IPS-18a (cell line): Measurements from ENCODE around the gene CDADC1.
"Not testable (repeated sequence)": the region's sequence is repeated elsewhere in the genome, so short reads cannot be mapped to it uniquely, and the experiment has no call there.

Source experiments
- H3K27ac ChIP-seq: one replicate; pipeline ENCODE4 v1.5.1; 2013; ENCODE audit warnings: low read length
- H3K27me3 ChIP-seq: one replicate; pipeline ENCODE4 v1.6.1; 2013; ENCODE audit warnings: mild to moderate bottlenecking, low read length; ENCODE audit not compliant: control insufficient read depth, insufficient read depth
- H3K36me3 ChIP-seq: one replicate; pipeline ENCODE4 v1.6.1; 2013; ENCODE audit warnings: low read depth, low read length; ENCODE audit not compliant: control insufficient read depth
- H3K4me1 ChIP-seq: one replicate; pipeline ENCODE4 v1.6.1; 2013; ENCODE audit warnings: low read depth, low read length; ENCODE audit not compliant: control insufficient read depth
- H3K4me3 ChIP-seq: one replicate; pipeline ENCODE4 v1.5.1; 2013; ENCODE audit warnings: low read length
- H3K9ac ChIP-seq: one replicate; pipeline ENCODE4 v1.6.1; 2013; ENCODE audit warnings: mild to moderate bottlenecking, low read length, moderate library complexity
- H3K9me3 ChIP-seq: one replicate; pipeline ENCODE4 v1.6.1; 2013; ENCODE audit warnings: low read depth, low read length; ENCODE audit not compliant: control insufficient read depth

The CDADC1 gene

DNA sequence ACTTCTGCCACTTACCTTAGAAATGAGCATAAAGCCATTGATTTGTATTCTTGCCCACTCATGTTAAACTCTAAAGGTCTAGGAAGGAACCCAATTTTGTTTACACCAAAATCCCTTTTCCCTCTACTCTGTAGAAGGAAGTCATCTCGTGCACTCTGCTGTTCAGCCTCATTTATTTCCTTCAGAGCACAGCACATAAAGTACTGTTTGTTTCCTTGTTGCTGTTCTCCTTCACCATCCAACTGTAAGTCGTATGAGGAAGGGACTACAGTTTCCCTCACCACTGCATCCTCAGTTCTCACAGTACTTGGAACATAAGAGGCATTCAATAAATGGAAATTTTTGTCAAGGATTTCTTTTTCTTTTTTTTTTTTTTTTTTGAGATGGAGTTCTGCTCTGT, 24.6 kb downstream of the CDADC1 start:
- Histone ChIP-seq H3K4me3 (no peak overlapping the region), H3K9me3 (no peaks in the 10 kb centered on the region), H3K9ac (no peak overlapping the region), H3K4me1 (no peaks in the 10 kb centered on the region), H3K27me3 (no peaks in the 10 kb centered on the region), H3K36me3 (no peaks in the 10 kb centered on the region), H3K27ac (no peak overlapping the region)

GRCh38 chr13:49278211-49278610, 30.5 kb downstream of the CDADC1 start:
- Histone ChIP-seq H3K9me3 (no peaks in the 10 kb centered on the region), H3K4me3 (no peak overlapping the region), H3K27ac (no peak overlapping the region), H3K27me3 (no peaks in the 10 kb centered on the region), H3K36me3 (no peaks in the 10 kb centered on the region), H3K4me1 (peaks cover 11% of the 10 kb centered on the region), H3K9ac (no peak overlapping the region)

DNA sequence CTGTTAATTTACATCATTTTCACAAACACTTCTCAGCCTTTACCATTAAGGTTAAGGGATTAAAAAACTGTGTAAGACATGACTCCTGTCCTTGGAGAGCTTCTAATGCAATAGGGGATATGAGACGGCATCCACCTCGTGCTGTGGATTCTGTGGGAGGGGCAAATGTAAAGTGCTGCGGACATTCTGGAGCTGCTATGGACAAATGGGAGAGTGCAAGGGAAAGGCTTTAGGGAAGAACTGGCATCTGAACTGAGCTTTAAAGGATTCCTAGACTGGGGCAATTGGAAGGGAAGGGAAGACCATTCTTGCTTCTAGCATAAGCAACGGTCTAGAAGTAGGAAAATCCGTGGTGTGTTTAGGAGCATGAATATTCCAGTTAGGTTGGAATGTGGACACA, 31.4 kb downstream of the CDADC1 start:
- no peak overlapping the region for H3K9ac ChIP-seq
- H3K27ac ChIP-seq = no peak overlapping the region
- no peaks in the 10 kb centered on the region for H3K27me3 ChIP-seq
- no peaks in the 10 kb centered on the region for H3K9me3 ChIP-seq
- no peaks in the 10 kb centered on the region for H3K36me3 ChIP-seq
- no peak overlapping the region for H3K4me3 ChIP-seq
- H3K4me1 ChIP-seq = peaks cover 11% of the 10 kb centered on the region

- no peak overlapping the region for H3K9ac ChIP-seq
- no peak overlapping the region for H3K4me3 ChIP-seq
- no peaks in the 10 kb centered on the region for H3K27me3 ChIP-seq
- H3K9me3 ChIP-seq = no peaks in the 10 kb centered on the region
- H3K4me1 ChIP-seq = peaks cover 11% of the 10 kb centered on the region
- no peak overlapping the region for H3K27ac ChIP-seq
- H3K36me3 ChIP-seq = no peaks in the 10 kb centered on the region
These were observed 32.2 kb downstream of the CDADC1 start for GRCh38 chr13:49279885-49280284.

GRCh38 chr13:49287995-49288394, 40.3 kb downstream of the CDADC1 start:
- Histone ChIP-seq H3K9me3 (no peaks in the 10 kb centered on the region), H3K4me3 (no peak overlapping the region), H3K27ac (no peak overlapping the region), H3K4me1 (no peaks in the 10 kb centered on the region), H3K9ac (no peak overlapping the region), H3K36me3 (no peaks in the 10 kb centered on the region), H3K27me3 (no peaks in the 10 kb centered on the region)

DNA sequence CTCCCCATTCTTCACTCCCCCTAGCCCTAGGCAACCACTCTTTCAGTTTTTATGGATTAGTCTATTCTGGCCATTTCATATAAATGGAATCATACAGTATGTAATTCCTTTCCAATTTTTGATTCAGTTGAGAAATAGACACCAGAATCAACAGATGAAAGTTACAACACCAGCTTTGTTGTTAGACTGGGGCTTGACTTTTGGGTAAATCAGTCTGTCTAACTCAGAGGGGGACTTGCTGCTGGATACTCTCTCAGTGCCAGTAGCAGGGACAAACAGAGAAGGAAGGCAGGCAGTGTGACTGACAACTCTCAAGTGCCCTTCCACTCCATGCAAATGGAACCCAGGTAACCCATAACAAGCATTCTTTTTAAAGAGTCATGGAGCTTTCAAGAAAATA, 40.7 kb downstream of the CDADC1 start:
- Histone ChIP-seq H3K27ac (no peak overlapping the region), H3K4me1 (no peaks in the 10 kb centered on the region), H3K4me3 (no peak overlapping the region), H3K9me3 (no peaks in the 10 kb centered on the region), H3K9ac (no peak overlapping the region), H3K27me3 (no peaks in the 10 kb centered on the region), H3K36me3 (no peaks in the 10 kb centered on the region)

DNA sequence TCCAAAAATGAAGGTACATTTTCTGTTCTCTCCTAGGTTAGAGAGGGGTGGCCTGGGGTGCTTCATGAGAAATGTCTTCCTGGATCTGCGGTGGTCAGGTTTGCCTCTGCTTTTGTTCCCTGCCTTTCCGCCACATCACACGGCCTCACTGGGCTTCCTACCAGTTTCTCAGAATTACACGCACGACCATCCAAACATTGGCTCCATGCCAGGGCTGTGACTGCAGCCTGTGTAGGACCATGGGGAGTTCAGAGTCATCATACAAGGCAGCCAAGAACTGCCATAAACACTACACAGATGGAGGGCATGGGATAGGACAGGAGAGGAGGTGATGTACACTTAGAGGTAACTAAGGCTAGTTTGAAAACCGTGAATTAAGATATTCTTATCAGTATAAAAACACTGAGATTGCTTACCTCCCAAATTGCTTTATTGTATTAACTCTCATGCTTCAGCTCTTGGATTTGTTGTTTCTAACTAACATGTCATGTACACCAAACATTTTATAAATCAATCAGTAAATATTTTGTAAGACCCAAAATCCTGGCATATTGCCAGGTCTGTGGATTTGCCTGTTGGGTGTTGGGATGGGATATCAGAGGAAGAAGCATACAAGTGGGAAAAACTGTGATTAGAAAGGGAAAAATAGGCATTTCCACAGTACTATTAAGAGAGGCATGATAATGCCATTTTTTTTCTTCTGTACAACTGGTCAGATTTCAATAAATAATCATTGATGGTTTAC, 45.2 kb downstream of the CDADC1 start:
- no peaks in the 10 kb centered on the region for H3K4me1 ChIP-seq
- no peak overlapping the region for H3K4me3 ChIP-seq
- H3K9me3 ChIP-seq = no peaks in the 10 kb centered on the region
- no peaks in the 10 kb centered on the region for H3K36me3 ChIP-seq
- H3K9ac ChIP-seq = no peak overlapping the region
- H3K27me3 ChIP-seq = no peaks in the 10 kb centered on the region
- no peak overlapping the region for H3K27ac ChIP-seq

DNA sequence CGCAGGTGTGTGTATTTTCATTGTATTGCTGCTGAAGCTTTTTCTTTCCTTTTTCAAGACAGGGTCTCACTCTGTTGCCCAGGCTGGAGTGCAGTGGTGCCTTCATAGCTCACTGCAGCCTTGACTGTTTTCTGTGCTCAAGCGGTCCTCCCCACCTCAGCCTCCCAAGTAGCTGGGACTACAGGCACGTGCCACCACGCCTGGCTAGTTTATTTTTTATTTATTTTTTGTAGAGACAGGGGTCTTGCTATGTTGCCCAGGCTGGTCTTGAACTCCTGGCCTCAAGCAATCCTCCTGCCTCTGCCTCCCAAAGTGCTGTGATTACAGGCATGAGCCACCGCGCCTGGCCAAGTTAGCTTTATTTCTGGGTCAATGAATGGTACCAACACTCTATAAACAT, 47.0 kb downstream of the CDADC1 start:
- not testable (repeated sequence) for H3K9me3 ChIP-seq, H3K4me1 ChIP-seq, H3K27ac ChIP-seq, H3K9ac ChIP-seq, H3K36me3 ChIP-seq, H3K27me3 ChIP-seq, H3K4me3 ChIP-seq

DNA sequence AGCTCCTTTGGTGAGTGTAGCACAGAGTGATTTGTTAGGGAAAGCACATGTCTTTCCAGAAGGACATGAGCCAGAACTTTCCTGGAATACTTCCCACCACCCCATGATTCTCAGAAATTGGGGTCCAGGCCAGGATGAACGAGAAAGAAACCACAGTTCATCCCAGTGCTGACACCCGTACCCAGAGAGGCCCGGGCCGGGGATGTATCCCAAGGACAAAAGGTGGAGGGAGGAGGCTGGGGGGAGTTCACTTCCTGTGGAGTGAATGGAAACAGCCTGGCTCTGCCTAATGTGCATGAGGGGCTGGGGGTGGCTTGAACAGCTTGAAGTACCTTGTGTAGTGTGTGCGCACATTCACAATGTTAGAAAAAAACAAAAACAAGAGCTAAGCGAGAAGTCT, 47.5 kb downstream of the CDADC1 start:
- Histone ChIP-seq H3K36me3 (no peaks in the 10 kb centered on the region), H3K9me3 (no peaks in the 10 kb centered on the region), H3K27me3 (no peaks in the 10 kb centered on the region), H3K9ac (no peak overlapping the region), H3K4me3 (no peak overlapping the region), H3K27ac (no peak overlapping the region), H3K4me1 (no peaks in the 10 kb centered on the region)

DNA sequence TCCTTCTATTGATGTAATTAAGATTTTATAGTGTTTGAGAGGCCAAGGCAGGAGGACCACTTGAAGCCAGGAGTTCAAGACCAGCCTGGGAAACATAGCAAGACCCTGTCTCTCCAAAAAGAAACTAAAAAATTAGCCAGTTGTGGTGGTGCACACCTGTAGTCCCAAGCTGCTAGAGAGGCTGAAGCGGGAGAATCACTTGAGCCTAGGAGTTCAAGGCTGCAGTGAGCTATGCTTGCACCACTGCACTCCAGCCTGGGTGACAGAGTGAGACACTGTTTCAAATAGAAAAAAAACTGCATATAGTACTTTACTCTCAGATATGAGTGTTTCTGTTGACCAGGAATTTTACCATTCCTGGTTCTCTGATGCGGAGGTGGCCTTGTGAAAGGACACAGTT, 48.9 kb downstream of the CDADC1 start:
- Histone ChIP-seq H3K9ac (no peak overlapping the region), H3K9me3 (no peaks in the 10 kb centered on the region), H3K4me1 (no peaks in the 10 kb centered on the region), H3K4me3 (no peak overlapping the region), H3K27me3 (no peaks in the 10 kb centered on the region), H3K36me3 (no peaks in the 10 kb centered on the region), H3K27ac (no peak overlapping the region)

DNA sequence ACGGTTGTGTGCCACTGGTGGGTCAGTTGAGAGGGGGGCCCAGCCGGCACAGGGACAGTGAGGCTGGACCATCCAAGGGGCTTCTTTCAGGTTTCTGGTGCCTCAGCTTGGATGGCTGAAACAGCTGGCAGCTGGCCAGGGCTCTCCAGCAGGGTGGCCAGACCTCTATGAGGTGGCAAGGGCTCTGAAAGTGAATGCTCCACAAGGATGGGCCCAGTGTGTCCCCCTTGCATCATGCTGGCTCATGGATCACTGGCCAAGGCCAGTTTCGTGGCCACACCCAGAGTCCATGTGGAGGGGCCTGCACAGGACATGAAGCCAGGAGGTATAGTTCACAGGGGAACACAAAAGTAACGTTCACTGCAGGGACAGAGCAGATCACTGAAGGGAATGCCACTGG, 49.6 kb downstream of the CDADC1 start:
- no peak overlapping the region for H3K27ac ChIP-seq
- no peak overlapping the region for H3K9ac ChIP-seq
- no peak overlapping the region for H3K4me3 ChIP-seq
- H3K9me3 ChIP-seq = no peaks in the 10 kb centered on the region
- H3K36me3 ChIP-seq = no peaks in the 10 kb centered on the region
- no peaks in the 10 kb centered on the region for H3K4me1 ChIP-seq
- no peaks in the 10 kb centered on the region for H3K27me3 ChIP-seq

- Histone ChIP-seq H3K9me3 (no peaks in the 10 kb centered on the region), H3K9ac (no peak overlapping the region), H3K27ac (no peak overlapping the region), H3K36me3 (no peaks in the 10 kb centered on the region), H3K27me3 (no peaks in the 10 kb centered on the region), H3K4me1 (no peaks in the 10 kb centered on the region), H3K4me3 (no peak overlapping the region)
These were observed 50.7 kb downstream of the CDADC1 start for GRCh38 chr13:49298416-49298815.
